Endodermal cell (in vitro differentiated cells): Measurements from ENCODE around the gene GPHN. TPM values are rescaled to one million over a fixed set of nuclear protein-coding genes. Genes with fewer than 3 reads are reported as not detected.

Source experiments
- DNase-seq: peaks from one replicate; pipeline ENCODE4 v3.0.0-alpha.2; 2017
- H3K27ac ChIP-seq: 2 replicates; pipeline ENCODE4 v1.5.1; 2013; ENCODE audit warnings: mild to moderate bottlenecking, low read depth, low read length, moderate library complexity
- H3K27me3 ChIP-seq: 2 replicates; pipeline ENCODE4 v1.6.1; 2013; ENCODE audit warnings: mild to moderate bottlenecking, low read length, moderate library complexity; ENCODE audit not compliant: insufficient read depth, control insufficient read depth, poor library complexity, severe bottlenecking
- H3K36me3 ChIP-seq: 2 replicates; pipeline ENCODE4 v1.7.0; 2013; ENCODE audit warnings: mild to moderate bottlenecking, low read length, moderate library complexity; ENCODE audit not compliant: control insufficient read depth, insufficient read depth
- H3K4me1 ChIP-seq: one replicate; pipeline ENCODE4 v1.7.0; 2013; ENCODE audit warnings: low read length; ENCODE audit not compliant: control insufficient read depth, insufficient read depth
- H3K4me3 ChIP-seq: 2 replicates; pipeline ENCODE4 v1.5.1; 2013; ENCODE audit warnings: mild to moderate bottlenecking, low read length, moderate library complexity
- H3K9ac ChIP-seq: 2 replicates; pipeline ENCODE4 v1.6.1; 2013; ENCODE audit warnings: mild to moderate bottlenecking, low read length, moderate library complexity; ENCODE audit not compliant: poor library complexity, severe bottlenecking; ENCODE audit errors: extremely low read depth
- H3K9me3 ChIP-seq: 2 replicates; pipeline ENCODE4 v1.6.1; 2013; ENCODE audit warnings: mild to moderate bottlenecking, low read length, moderate library complexity; ENCODE audit not compliant: control insufficient read depth
- H3K27ac Mint-ChIP-seq: 2 replicates; pipeline ENCODE4 v1.8.0; 2020; ENCODE audit warnings: mixed read lengths
- H3K27me3 Mint-ChIP-seq: 2 replicates; pipeline ENCODE4 v1.8.0; 2021; ENCODE audit warnings: mild to moderate bottlenecking, mixed read lengths; ENCODE audit not compliant: insufficient read depth
- H3K36me3 Mint-ChIP-seq: 2 replicates; pipeline ENCODE4 v1.8.0; 2020; ENCODE audit warnings: low read depth, mixed read lengths
- H3K4me1 Mint-ChIP-seq: 2 replicates; pipeline ENCODE4 v1.8.0; 2020; ENCODE audit warnings: mixed read lengths
- H3K4me3 Mint-ChIP-seq: 2 replicates; pipeline ENCODE4 v1.8.0; 2020; ENCODE audit warnings: mild to moderate bottlenecking, moderate library complexity, mixed read lengths
- H3K9me3 Mint-ChIP-seq: 2 replicates; pipeline ENCODE4 v1.8.0; 2020; ENCODE audit warnings: mild to moderate bottlenecking, mixed read lengths
- WGBS, 2 experiments: methylation state at CpG; one replicate each; pipeline versions ENCODE4 v1.1.5 to v1.1.7; 2013; ENCODE audit warnings: missing lambda C conversion rate in 2 of 2, mixed read lengths in 1 of 2; ENCODE audit not compliant: insufficient coverage in 1 of 2, insufficient read length in 1 of 2; 5-methylcytosine and 5-hydroxymethylcytosine counted together
- total RNA-seq, 2 donors: library from RNA; stranded (reverse); fragmentation: NEBNext Ultra II Directional in 1 of 2; extraction: Animal tissue kit (Norgen Biotek cat#: 25700) in 1 of 2; gene quantifications; 2 replicates in 1 of 2; 3 replicates in 1 of 2; pipeline ENCODE4 v1.2.1, GENCODE V29; 2021
- TF ChIP-seq, protein P1 (sequence below): fragments of 200-600 bp; sonication (generic); conservative IDR thresholded peaks from 2 replicates; pipeline ENCODE4 v1.5.0; 2021; ENCODE audit warnings: antibody characterized with exemption, mild to moderate bottlenecking

Gene GPHN
- total RNA-seq, 2 donors from 2014 or later = 12.4 to 15.0 TPM

DNA sequence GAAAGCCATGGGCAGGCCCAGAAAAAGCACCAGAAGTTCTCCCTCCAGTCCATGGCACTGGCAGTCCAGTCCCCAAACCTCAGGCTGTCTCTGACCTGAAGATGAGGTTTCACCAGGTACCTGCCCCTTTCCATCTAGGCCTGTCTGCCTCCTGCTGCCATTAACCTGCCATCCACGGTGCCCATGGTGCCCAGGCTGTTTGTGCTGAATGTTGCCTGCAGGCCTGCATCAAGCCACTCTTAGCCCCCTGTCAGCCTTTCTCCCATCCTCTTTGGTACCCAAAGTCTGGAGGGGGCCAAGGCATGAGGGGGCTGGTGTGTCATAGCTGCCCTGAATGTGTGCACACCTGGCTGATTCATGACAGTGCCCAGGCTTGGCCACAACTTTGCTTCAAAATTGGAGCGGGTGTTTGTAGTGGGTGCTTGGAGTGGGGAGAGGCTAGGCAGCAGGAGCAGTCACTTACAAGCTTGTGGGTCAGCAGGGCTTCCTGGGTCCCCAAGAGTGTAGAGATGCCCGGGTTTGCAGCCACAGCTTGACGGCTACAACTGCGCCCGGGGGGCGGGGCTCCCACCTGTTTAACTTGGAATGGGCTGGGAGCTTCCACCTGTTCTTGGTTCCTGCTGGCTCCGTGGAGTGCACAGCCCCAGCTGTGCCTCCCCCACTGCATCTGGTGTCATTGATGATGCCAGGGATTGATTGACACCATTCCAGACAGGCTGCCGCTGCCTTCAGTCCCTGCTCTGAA lies 88.5 kb downstream of the GPHN start:
- Mint-ChIP-seq H3K4me3 (no peak overlapping the region), H3K9me3 (peaks cover 5% of the 10 kb centered on the region), H3K27ac (no peak overlapping the region), H3K4me1 (no peaks in the 10 kb centered on the region), H3K27me3 (no peaks in the 10 kb centered on the region), H3K36me3 (peaks cover 2% of the 10 kb centered on the region)
- no peaks in the 10 kb centered on the region for H3K9me3 ChIP-seq
- no peak overlapping the region for H3K27ac ChIP-seq
- WGBS, 2 experiments = 93 to 94% methylated on average over 6 to 9 of the region's 9 CpGs
- H3K4me3 ChIP-seq = no peak overlapping the region
- DNase-seq = no peak
- H3K27me3 ChIP-seq = no peaks in the 10 kb centered on the region
- H3K9ac ChIP-seq = no peak overlapping the region
- no peaks in the 10 kb centered on the region for H3K36me3 ChIP-seq
- H3K4me1 ChIP-seq = no peaks in the 10 kb centered on the region
- TF ChIP-seq, protein P1, sequence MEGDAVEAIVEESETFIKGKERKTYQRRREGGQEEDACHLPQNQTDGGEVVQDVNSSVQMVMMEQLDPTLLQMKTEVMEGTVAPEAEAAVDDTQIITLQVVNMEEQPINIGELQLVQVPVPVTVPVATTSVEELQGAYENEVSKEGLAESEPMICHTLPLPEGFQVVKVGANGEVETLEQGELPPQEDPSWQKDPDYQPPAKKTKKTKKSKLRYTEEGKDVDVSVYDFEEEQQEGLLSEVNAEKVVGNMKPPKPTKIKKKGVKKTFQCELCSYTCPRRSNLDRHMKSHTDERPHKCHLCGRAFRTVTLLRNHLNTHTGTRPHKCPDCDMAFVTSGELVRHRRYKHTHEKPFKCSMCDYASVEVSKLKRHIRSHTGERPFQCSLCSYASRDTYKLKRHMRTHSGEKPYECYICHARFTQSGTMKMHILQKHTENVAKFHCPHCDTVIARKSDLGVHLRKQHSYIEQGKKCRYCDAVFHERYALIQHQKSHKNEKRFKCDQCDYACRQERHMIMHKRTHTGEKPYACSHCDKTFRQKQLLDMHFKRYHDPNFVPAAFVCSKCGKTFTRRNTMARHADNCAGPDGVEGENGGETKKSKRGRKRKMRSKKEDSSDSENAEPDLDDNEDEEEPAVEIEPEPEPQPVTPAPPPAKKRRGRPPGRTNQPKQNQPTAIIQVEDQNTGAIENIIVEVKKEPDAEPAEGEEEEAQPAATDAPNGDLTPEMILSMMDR = no peak

- peaks cover 6% of the 10 kb centered on the region for H3K9me3 Mint-ChIP-seq
- TF ChIP-seq, protein P1 = no peak
These were observed 92.5 kb downstream of the GPHN start for GRCh38 chr14:66600416-66600815.

DNA sequence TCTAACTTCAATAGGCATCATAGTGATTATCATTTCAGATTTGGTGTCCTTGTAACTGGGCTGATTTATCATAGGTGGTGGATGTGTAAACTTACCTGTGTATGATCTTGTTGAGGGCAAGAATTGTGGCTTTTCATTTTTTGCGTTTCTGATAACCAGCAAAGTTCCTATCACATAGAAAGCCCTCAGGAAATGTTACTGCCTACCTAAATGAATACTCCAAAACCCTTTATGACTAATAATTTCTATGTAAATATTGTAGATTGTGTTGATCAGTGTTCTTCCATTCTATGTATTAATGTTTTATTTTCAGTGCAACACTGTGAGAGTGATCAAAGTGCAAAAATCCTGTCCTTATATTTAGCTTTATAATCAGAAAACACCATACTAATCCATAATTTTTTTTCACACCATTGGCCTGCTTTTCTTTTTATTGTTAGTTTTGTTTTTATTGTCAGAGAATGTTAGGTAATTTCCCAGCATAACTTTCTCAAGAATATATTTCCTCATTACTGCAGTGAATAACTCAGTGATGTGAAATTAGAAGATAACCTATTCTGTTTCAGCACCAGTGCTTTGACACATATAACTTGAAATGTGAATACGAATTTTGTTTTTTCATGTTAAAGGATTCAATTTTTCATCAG lies 94.1 kb downstream of the GPHN start:
- Histone ChIP-seq H3K4me3 (no peak overlapping the region), H3K9ac (no peak overlapping the region), H3K9me3 (no peaks in the 10 kb centered on the region), H3K36me3 (no peaks in the 10 kb centered on the region), H3K27me3 (no peaks in the 10 kb centered on the region), H3K4me1 (no peaks in the 10 kb centered on the region), H3K27ac (no peak overlapping the region)
- H3K9me3 Mint-ChIP-seq = peaks cover 7% of the 10 kb centered on the region
- no peak for DNase-seq
- TF ChIP-seq, protein P1 = no peak
- 86% methylated on average over 1 of the region's 2 CpGs; no CpG with 5 or more reads in 1 of the 2 experiments for whole genome bisulfite sequencing, 2 experiments
- no peak overlapping the region for H3K27ac Mint-ChIP-seq
- H3K27me3 Mint-ChIP-seq = no peaks in the 10 kb centered on the region
- no peaks in the 10 kb centered on the region for H3K36me3 Mint-ChIP-seq
- H3K4me1 Mint-ChIP-seq = no peaks in the 10 kb centered on the region
- H3K4me3 Mint-ChIP-seq = no peak overlapping the region

More at GRCh38 chr14:66600416-66600815, 92.5 kb downstream of the GPHN start:
- Histone ChIP-seq H3K27ac (no peak overlapping the region), H3K4me1 (no peaks in the 10 kb centered on the region), H3K9me3 (no peaks in the 10 kb centered on the region), H3K36me3 (no peaks in the 10 kb centered on the region), H3K27me3 (no peaks in the 10 kb centered on the region), H3K4me3 (no peak overlapping the region), H3K9ac (no peak overlapping the region)
- WGBS, 2 experiments = 98% methylated on average over 2 of the region's 3 CpGs; no CpG with 5 or more reads in 1 of the 2 experiments
- Mint-ChIP-seq H3K4me3 (no peak overlapping the region), H3K36me3 (peaks cover 2% of the 10 kb centered on the region), H3K27me3 (no peaks in the 10 kb centered on the region), H3K4me1 (no peaks in the 10 kb centered on the region), H3K27ac (no peak overlapping the region)
- DNase-seq = no peak
